Stimulated activated naive CD8-positive, alpha-beta T cell treated with anti-CD3 and anti-CD28 coated beads, Interleukin-15, amount 100 ng/mL, for 72 hours (primary cell): ENCODE measurements around the gene DHRS4.

ENCODE experiments used
- ATAC-seq: fragments of 150-1000 bp; cut with Tn5 transposase; 2 replicates; pipeline ENCODE4 v1.10.0; 2021; ENCODE audit warnings: mild to moderate bottlenecking, moderate library complexity
- DNase-seq, 2 donors: peaks; one replicate each; pipeline ENCODE4 v3.0.0; 2021 to 2022
- H3K27ac Mint-ChIP-seq, 2 donors: one replicate each; pipeline ENCODE4 v1.8.0; 2022; ENCODE audit warnings: mild to moderate bottlenecking in 2 of 2, mixed read lengths in 2 of 2, moderate library complexity in 2 of 2
- H3K27me3 Mint-ChIP-seq: one replicate; pipeline ENCODE4 v1.8.0; 2022; ENCODE audit warnings: mixed read lengths
- H3K4me1 Mint-ChIP-seq: one replicate; pipeline ENCODE4 v1.8.0; 2022; ENCODE audit warnings: mild to moderate bottlenecking, mixed read lengths
- H3K4me3 Mint-ChIP-seq, 2 donors: one replicate each; pipeline ENCODE4 v1.8.0; 2022; ENCODE audit warnings: mild to moderate bottlenecking in 2 of 2, mixed read lengths in 2 of 2, moderate library complexity in 1 of 2
- H3K9me3 Mint-ChIP-seq, 2 donors: one replicate each; pipeline ENCODE4 v1.8.0; 2022; ENCODE audit warnings: mixed read lengths in 2 of 2

The DHRS4 gene

DNA sequence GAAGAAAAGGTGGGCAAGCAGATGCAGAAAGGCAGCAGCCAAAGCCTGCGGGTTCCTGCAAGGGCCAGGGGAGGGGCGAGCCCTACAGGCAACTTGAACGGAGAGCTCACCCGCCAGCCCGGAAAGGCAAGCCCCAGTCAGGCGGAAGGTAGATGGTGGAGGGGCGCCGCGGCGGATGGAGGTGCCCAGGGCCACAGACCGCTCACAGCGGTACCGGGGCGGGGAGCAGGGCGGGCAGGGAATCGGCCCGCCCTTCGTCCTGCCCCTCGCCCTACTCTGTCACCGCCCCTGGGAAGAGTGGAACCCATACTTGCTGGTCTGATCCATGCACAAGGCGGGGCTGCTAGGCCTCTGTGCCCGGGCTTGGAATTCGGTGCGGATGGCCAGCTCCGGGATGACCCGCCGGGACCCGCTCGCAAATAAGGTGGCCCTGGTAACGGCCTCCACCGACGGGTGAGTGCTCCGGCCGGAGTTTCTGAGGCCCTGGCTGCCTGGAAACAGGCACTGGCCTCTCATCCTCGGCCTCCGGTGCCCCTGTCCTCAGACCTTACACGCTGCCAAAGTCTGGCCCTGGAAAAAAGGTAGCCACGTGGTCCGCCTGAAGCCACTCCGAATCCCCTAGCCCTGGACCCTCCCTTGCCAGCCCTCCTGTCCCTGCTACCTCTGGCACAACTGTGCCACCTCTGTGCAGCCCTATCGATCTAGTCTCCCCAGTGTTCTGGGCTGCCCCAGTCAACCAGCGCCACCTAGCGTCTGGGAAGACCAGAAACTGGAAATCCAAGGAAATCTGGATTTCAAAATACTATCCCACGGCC lies at the start of gene DHRS4:
DHRS4 (plus strand) TSS at position 307 of the 815 bp plus-strand sequence; CDS start at position 326, 19 bp downstream.
- DNase-seq: peak; percentile 79 to 80
- H3K27me3 Mint-ChIP-seq: no peaks in the 10 kb centered on the region
- H3K4me1 Mint-ChIP-seq: peaks cover 29% of the 10 kb centered on the region
- peak within 1 kb of the TSS; percentile 92 to 97 for H3K27ac Mint-ChIP-seq
- H3K9me3 Mint-ChIP-seq: no peaks in the 10 kb centered on the region
- peak within 1 kb of the TSS; percentile 98 to 99 for H3K4me3 Mint-ChIP-seq
- peak; percentile 96 for ATAC-seq

DNA sequence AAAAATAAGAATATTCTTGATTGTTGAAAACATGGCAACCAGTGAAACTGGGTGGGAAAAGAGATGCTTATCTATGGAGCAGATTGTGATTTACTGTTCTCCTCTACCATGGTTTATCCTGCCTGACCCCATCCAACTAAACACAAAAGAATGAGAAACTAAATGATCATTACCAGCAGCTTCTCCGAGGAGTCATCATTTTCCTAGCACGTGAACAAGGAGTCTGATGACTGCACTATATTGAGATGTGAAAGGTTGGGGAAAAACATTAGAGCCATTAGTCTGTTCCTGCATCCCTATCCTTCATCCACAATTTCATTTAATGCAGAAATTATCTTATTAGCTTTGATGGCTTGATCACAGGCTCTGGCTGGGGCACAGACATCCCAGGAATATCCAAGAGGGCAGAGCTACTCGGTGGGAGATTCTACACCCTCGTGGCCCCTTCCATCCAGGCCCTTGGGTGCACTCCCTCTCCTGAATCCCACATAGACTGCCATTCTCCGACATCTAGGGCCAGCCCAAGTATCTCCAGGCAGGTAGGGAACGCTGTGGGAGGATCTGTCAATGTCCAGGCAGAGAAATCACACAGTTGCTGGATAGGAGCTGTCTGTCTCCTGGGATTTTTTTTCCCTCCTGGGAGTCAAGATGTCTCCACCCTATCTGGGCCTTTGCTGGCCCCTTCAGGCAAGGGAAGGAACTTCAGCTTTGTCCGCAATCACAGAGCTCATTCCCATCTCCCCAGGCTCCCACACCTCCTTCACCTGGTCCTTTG lies 43.3 kb upstream of the DHRS4 start:
- H3K27me3 Mint-ChIP-seq: peaks cover 25% of the 10 kb centered on the region
- peak in 1 of 2 donors; percentile 13 for DNase-seq
- no peaks in the 10 kb centered on the region for H3K9me3 Mint-ChIP-seq
- H3K27ac Mint-ChIP-seq: no peak overlapping the region
- no peaks in the 10 kb centered on the region for H3K4me1 Mint-ChIP-seq
- ATAC-seq: no peak
- H3K4me3 Mint-ChIP-seq: no peak overlapping the region

DNA sequence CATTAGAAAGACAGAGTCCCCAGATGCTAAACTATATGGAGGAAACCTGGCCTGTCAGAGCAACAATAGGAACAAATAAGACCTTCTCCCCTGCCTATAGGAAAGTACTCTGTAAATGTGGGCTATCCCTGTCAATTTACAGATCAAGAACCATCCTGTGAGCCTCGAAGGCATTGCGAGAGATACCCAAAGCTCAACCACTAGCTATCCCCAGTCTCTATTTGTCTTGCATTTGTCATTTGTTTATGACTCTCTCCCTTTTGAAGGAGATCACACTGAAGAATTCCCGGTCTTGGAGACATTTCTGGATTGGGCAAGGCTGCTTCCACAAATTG lies 42.7 kb upstream of the DHRS4 start:
- no peak overlapping the region for H3K4me3 Mint-ChIP-seq
- no peak for ATAC-seq
- H3K9me3 Mint-ChIP-seq: no peaks in the 10 kb centered on the region
- H3K27ac Mint-ChIP-seq: no peak overlapping the region
- H3K27me3 Mint-ChIP-seq: peaks cover 25% of the 10 kb centered on the region
- no peak for DNase-seq
- H3K4me1 Mint-ChIP-seq: no peaks in the 10 kb centered on the region

DNA sequence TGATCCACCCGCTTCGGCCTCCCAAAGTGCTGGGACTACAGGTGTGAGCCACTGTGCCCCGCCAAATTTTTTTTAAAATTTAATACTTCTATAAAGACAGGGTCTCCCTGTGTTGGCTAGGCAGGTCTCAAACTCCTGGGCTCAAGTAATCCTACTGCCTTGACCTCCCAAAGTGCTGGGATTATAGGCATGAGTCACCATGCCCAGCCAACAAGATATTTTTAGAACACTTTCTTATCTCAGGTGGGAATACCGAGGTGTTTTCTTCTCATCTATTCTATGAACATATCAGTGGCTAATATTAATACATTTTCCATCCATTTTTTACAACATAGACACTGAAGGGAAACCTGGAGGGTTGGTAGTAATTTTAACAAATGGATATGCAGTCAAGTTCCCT lies 38.0 kb upstream of the DHRS4 start:
- Mint-ChIP-seq H3K27ac (no peak overlapping the region), H3K27me3 (peaks cover 9% of the 10 kb centered on the region), H3K4me1 (no peaks in the 10 kb centered on the region), H3K4me3 (no peak overlapping the region), H3K9me3 (peaks cover 5 to 8% of the 10 kb centered on the region in 2 donors)
- no peak for DNase-seq
- no peak for ATAC-seq

DNA sequence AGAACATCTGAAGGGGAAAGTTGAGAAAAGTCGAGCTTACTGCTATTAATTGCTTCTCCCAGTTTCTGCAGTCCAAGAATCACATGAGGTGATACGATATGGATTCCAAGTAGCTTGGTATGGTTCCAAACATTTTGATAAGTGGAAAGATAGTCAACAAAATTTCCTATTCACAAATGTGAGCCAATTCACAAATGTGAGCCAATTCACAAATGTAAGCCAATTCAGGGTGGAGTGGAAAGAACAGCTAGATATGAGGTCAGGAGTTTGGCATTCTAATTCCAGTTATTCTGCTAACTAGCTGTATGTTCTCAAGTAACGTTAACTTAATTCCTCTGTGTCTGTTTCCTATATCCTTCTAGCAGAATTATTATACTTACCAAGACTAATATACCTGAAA lies 37.6 kb upstream of the DHRS4 start:
- DNase-seq: no peak
- Mint-ChIP-seq H3K4me3 (no peak overlapping the region), H3K27ac (no peak overlapping the region), H3K4me1 (no peaks in the 10 kb centered on the region), H3K9me3 (peaks cover 5 to 8% of the 10 kb centered on the region in 2 donors), H3K27me3 (peaks cover 9% of the 10 kb centered on the region)
- no peak for ATAC-seq

DNA sequence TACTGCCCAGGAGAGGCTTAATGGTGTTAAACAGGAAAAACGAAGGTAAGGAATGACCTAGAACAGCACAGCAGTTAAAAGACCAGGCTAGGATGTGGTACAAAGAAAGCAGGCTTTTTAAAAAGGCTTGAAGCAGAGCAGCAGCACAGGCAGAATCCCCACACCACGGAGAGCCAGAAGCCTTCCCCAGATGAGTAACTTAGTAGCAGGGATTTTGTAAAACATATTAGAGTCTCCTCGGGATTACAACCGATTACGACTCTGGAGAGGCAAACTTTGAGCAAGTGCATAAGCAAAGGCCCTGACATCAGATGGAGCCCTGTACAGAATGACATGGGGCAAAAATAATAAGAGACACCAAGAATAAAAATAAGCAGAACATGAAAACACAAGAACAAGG lies 37.1 kb upstream of the DHRS4 start:
- Mint-ChIP-seq H3K27me3 (peaks cover 9% of the 10 kb centered on the region), H3K4me1 (no peaks in the 10 kb centered on the region), H3K9me3 (peaks cover 5 to 8% of the 10 kb centered on the region in 2 donors), H3K4me3 (no peak overlapping the region), H3K27ac (no peak overlapping the region)
- ATAC-seq (no peak), DNase-seq (no peak)

DNA sequence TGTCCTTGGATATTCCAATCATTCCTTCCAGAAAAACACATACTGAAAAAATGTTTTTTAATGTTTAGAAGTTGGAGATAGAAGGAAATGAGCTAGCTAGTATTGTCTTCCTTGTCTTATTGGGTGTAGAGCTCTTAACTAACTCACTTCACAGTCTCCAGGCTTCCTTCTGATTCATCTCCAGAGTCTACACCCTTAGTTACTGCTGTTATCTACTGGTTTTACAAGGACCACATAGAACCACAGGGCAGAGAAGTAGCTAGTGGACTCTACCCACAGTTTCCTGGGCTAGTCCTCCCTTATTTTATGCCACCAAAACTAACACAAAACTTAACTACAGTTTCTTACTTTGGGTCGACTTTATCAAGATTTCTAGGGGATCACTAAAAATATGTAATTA lies 31.0 kb upstream of the DHRS4 start:
- H3K27me3 Mint-ChIP-seq: no peaks in the 10 kb centered on the region
- DNase-seq (no peak), ATAC-seq (no peak)
- H3K27ac Mint-ChIP-seq: no peak overlapping the region
- H3K4me3 Mint-ChIP-seq: no peak overlapping the region
- no peaks in the 10 kb centered on the region for H3K9me3 Mint-ChIP-seq
- H3K4me1 Mint-ChIP-seq: no peaks in the 10 kb centered on the region

DNA sequence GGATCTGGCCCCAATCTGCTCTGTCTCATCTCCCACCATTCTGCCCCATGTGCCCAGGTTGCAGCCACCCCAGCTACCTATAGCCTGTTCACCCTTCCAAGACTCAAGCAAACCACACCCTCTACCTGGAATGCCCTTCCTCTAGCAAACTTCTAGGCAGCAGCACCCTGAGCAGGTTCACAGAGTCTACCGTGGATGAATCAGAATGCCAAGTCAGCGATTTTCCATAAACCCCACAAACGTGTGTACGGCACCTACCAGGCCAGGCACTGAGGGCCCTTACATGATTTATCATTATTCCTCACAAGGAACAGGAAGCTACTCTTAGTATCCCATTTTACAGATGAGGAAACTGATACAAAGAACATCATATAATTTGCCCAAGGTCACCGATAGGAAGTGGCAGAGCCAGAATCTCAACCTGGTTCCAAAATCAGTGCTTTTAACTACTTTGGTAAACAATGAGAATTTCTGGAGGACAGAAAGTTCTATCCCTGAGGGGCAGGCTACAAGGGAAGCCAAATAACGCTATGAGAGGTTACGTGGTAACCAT lies 28.0 kb upstream of the DHRS4 start:
- DNase-seq (no peak), ATAC-seq (no peak)
- Mint-ChIP-seq H3K27me3 (no peaks in the 10 kb centered on the region), H3K27ac (no peak overlapping the region), H3K4me3 (no peak overlapping the region), H3K4me1 (no peaks in the 10 kb centered on the region), H3K9me3 (no peaks in the 10 kb centered on the region)

DNA sequence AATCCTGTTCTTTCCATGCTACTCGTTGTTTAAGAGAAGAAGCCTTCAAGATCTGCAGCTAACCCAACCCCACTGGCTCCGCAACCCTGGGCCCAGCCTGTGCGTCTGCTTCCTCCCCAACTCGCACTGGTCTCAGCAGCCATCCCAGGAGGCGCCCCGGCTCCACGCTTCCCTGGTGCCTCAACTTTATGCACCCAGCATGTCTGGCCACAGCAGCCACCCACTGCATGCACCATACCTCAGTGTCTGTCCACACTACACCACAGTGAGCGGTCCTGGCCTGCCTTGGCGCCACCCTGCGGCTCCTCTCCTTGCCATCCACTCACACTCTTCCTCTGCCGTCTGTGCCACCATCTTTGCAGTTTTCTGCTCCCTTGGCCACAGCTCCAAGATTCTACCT lies 27.0 kb upstream of the DHRS4 start:
- no peaks in the 10 kb centered on the region for H3K9me3 Mint-ChIP-seq
- ATAC-seq (no peak), DNase-seq (no peak)
- no peaks in the 10 kb centered on the region for H3K27me3 Mint-ChIP-seq
- no peaks in the 10 kb centered on the region for H3K4me1 Mint-ChIP-seq
- no peak overlapping the region for H3K27ac Mint-ChIP-seq
- H3K4me3 Mint-ChIP-seq: no peak overlapping the region

DNA sequence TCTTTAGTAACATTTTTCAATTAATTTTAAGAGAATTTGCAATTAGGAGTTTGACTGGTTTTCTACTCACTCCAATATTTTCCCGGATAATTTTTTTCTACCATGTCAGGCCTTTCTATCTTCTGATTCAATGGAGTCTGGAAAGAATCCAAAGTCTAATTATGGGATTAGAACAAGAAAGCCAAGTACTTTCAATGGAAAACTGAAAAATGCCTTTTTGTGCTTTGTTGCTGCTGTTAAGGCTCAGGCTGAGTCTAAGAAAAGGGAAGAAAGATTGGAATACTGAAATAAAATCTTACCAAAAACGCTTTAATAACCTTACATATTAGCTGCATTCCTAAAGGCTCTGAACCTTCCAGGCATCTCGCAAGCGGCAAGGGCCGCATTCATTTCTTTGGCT lies 24.4 kb upstream of the DHRS4 start:
- Mint-ChIP-seq H3K9me3 (no peaks in the 10 kb centered on the region), H3K4me1 (no peaks in the 10 kb centered on the region), H3K4me3 (no peak overlapping the region), H3K27me3 (no peaks in the 10 kb centered on the region), H3K27ac (no peak overlapping the region)
- no peak for DNase-seq
- no peak for ATAC-seq

DNA sequence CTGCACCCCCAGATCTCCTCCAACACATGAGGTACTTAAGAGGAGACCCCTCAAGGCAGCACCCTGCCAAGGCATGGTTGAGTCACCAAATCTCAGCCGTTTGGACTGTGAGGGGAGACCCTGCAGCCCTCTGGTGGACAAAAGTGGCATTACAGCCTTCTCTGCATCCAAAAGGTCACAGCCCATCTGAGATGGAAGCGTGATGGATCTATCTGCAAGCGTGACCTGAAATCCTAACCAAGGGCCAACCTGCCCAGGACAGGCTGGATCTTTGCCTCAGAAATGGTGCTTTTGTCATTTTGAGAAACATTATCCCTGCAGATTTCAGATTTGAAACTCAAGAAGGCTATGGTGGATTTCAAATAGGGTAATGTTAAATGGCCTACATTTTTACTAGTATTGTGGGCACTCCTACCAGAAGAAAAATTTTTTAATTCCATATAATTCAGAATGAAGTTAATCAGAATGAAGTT lies 23.7 kb upstream of the DHRS4 start:
- no peaks in the 10 kb centered on the region for H3K4me1 Mint-ChIP-seq
- peak; percentile 92 for ATAC-seq
- H3K4me3 Mint-ChIP-seq: no peak overlapping the region
- H3K27me3 Mint-ChIP-seq: no peaks in the 10 kb centered on the region
- peak; percentile 78 to 79 for DNase-seq
- no peak overlapping the region for H3K27ac Mint-ChIP-seq
- no peaks in the 10 kb centered on the region for H3K9me3 Mint-ChIP-seq

DNA sequence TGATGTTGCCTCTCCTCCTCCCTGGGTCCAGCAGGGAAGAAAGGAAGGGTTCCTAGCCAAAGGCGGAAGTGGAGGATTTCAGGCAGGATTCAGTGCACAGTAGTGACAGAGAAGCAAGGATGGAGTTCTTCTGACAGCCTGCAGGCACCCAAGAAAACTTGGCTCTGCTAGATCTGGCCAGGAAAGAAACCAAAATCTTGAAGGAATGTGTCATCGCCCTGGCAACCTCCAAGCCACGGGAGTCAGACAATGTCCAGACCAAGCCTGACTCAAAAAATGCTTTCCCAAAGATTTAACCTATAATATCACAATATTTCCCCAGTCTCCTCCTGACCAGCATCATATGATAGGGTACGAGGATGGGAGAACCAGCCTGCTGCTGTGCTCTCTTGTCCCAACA lies 22.8 kb upstream of the DHRS4 start:
- no peak overlapping the region for H3K4me3 Mint-ChIP-seq
- H3K27me3 Mint-ChIP-seq: no peaks in the 10 kb centered on the region
- no peaks in the 10 kb centered on the region for H3K4me1 Mint-ChIP-seq
- no peaks in the 10 kb centered on the region for H3K9me3 Mint-ChIP-seq
- no peak overlapping the region for H3K27ac Mint-ChIP-seq
- no peak for DNase-seq
- no peak for ATAC-seq

DNA sequence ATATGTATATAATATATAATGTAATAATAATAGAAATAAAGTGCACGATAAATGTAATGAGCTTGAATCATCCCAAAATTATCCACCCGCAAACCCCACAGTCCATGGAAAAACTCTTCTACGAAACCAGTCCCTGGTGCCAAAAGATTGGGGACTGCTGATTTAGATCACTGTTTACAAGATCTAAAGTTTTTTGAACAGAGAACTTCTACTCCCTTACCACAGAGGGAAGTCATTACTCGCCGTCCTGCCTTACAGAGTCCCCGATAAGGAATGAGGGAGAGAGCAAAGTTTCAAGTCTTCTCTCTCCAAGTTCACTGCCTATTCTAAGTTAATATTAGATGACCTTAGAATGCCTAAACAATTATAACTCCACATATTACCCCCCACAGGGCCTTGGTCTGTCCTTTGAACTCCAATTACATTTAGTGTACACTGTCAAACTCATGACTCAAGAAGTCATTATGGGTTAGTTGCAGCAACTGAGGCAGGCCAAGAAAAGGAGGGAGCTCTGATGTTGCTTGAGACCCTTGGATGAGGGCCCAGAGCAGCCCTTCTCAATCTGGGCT lies 21.8 kb upstream of the DHRS4 start:
- Mint-ChIP-seq H3K9me3 (no peaks in the 10 kb centered on the region), H3K4me1 (no peaks in the 10 kb centered on the region), H3K4me3 (no peak overlapping the region), H3K27ac (no peak overlapping the region), H3K27me3 (no peaks in the 10 kb centered on the region)
- ATAC-seq: no peak
- no peak for DNase-seq

DNA sequence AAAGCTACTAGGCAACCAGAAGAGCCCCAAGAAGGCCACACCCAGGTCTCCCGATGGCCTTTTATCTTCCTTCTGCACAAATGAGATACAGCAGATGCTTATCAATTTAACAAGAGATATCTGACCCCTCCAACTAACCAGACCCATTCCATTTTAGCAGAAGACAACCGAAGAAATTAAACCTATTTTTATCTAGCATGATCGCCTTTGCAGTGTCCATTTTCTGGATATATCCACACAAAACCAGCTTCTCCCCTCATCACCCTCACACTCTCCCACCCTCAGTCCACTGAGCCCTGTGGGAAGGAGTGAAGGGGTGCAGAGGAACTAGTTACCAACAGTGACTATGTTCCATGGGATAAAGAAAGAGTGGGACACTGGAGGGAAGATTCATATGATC lies 20.9 kb upstream of the DHRS4 start:
- no peaks in the 10 kb centered on the region for H3K27me3 Mint-ChIP-seq
- H3K9me3 Mint-ChIP-seq: no peaks in the 10 kb centered on the region
- H3K27ac Mint-ChIP-seq: no peak overlapping the region
- no peaks in the 10 kb centered on the region for H3K4me1 Mint-ChIP-seq
- DNase-seq: no peak
- H3K4me3 Mint-ChIP-seq: no peak overlapping the region
- ATAC-seq: no peak

DNA sequence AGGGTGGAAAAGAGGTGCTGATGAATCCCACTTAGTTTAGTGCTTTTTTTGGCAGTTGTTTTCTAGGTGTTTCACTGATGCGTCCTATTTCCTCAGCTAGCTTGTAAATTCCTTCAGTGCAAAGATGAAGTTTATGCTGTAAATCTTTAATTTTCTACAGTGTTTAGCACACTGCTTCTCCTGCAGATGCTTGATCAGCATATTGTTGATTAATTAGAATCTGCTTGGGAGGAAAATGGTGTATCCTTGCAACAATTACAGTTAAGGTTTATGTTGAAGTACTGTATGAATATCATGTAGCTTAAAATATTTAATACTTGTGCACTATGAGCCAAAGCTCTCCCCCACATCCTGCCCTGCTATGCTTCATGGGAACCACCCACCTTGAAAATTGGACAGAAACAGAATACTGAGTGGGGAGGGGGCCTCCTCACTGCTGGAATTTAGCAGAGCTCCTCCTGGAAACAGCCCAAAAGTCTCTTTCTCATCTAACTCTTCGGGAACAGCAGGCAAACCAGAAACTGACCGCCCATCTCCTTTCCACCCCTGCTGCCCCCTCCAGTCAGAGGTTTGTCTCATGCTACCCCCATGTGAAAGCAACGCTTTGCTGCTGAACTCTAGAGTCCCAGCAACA lies 20.3 kb upstream of the DHRS4 start:
- no peak for ATAC-seq
- no peak overlapping the region for H3K4me3 Mint-ChIP-seq
- DNase-seq: no peak
- no peaks in the 10 kb centered on the region for H3K9me3 Mint-ChIP-seq
- no peak overlapping the region for H3K27ac Mint-ChIP-seq
- H3K4me1 Mint-ChIP-seq: no peaks in the 10 kb centered on the region
- H3K27me3 Mint-ChIP-seq: no peaks in the 10 kb centered on the region
